ENCODE data around the gene AFTPH. TPM values are rescaled to one million over a fixed set of nuclear protein-coding genes. Genes with fewer than 3 reads are reported as not detected.

Gene AFTPH
- total RNA-seq, 1 experiment from 2014 or later, result 40.5 TPM

DNA sequence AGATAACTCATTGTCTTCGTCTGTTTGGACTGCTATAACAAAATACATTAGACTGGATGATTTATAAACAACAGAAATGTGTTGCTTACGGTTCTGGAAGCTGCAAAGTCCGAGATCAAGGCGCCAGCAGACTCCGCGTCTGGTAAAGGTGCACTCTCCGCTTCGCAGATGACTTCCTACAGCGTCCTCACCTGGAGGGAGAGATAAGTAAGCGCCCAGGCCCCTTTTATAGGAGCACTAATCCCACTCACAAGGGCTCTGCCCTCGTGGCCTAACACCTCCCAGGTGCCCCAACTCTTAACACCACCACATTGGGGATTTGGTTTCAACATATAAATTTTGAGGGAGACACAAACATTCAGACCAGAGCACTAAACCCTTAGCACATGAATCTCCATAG lies 78.3 kb downstream of the AFTPH start:
- intact Hi-C loops (cut with micrococcal nuclease; ENCODE audit: unreplicated experiment), result no loop called here
- peaks cover 34% of the 10 kb centered on the region for H3K4me1 ChIP-seq (replicated peaks; ENCODE audit: insufficient read depth)
- TF ChIP-seq CTCF (conservative IDR thresholded peaks at IDR 0.05) (no peak), EZH2 (IDR thresholded peaks at IDR 0.05; ENCODE audit: low read depth) (no peak)
- no peak overlapping the region for H3K4me3 ChIP-seq
- ChIA-PET CTCF (no interaction called here), POLR2A (ENCODE audit: unreplicated experiment) (no interaction called here)
- H3K27me3 ChIP-seq (ENCODE audit: insufficient read depth, low read depth), result no peaks in the 10 kb centered on the region
- BruUV-seq (replicated peaks), result no TSS peak
- H3K79me2 ChIP-seq (ENCODE audit: low read depth), result no peaks in the 10 kb centered on the region
- H3F3A ChIP-seq (ENCODE audit: insufficient read depth, low read depth), result peaks cover 18% of the 10 kb centered on the region
- DNase-seq, result no peak
- H2AFZ ChIP-seq, result no peak overlapping the region
- no peaks in the 10 kb centered on the region for H4K20me1 ChIP-seq (ENCODE audit: insufficient read depth)
- no peak overlapping the region for H3K4me2 ChIP-seq
- no peaks in the 10 kb centered on the region for H3K36me3 ChIP-seq (ENCODE audit: low read depth)
- no peak overlapping the region for H3K27ac ChIP-seq
- 0 out of 2 replicates have a peak, but pooled peaks cover 4% of the 10 kb centered on the region for H3K9me3 ChIP-seq (ENCODE audit: insufficient read depth, low read depth)
- no peaks in the 10 kb centered on the region for H3K9me2 ChIP-seq (ENCODE audit: insufficient read depth)

DNA sequence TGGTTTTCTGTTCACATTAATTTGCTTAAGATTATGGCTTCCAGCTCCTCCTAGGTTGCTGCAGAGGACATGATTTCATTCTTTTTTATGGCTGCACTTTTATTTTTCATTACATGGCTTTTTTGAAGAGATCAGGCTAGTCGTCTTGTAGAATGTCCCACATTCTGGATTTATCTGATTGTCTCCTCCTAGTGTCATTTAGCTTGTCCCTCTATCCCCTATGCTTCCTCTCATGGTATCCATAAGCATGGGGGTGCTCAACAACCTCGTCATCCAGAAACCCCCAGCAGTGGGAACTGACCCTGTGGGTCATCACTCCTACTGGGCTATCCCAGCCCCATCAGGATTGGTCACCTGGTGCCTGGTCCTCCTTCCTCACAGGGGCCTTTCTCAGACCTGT lies 80.0 kb downstream of the AFTPH start:
- DNase-seq, result no peak

DNA sequence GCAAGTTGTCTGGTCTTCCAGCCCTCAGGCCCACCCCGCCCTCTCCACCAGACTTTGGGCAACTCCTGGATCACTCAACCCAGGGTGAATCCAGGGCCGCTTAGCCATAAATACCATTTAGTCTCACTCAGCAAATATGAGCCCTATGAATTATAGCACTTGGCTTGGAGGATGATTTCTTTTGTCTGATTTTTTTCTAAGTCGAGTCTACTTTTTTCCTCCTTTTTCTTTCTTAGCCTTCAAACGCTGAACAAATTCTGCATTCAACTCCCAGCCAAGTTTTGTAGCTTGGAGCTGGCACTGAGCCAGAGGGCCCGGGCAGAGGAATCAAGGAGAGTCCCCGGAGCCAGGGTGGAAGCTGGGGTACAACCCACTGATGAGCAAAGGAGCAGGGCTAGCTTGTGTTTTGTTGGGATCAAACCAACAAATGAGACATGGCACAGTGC lies 80.9 kb downstream of the AFTPH start:
- Histone ChIP-seq H3K27me3 (ENCODE audit: insufficient read depth, low read depth) (no peaks in the 10 kb centered on the region), H3K36me3 (ENCODE audit: low read depth) (no peaks in the 10 kb centered on the region), H3K9me2 (ENCODE audit: insufficient read depth) (no peaks in the 10 kb centered on the region), H4K20me1 (ENCODE audit: insufficient read depth) (no peaks in the 10 kb centered on the region), H3K27ac (peak overlapping the region; percentile 92; the same call in 1 of the 2 replicates), H3K79me2 (ENCODE audit: low read depth) (no peaks in the 10 kb centered on the region), H3K4me3 (no peak overlapping the region), H3F3A (ENCODE audit: insufficient read depth, low read depth) (peaks cover 28% of the 10 kb centered on the region), H3K4me2 (no peak overlapping the region), H3K4me1 (replicated peaks; ENCODE audit: insufficient read depth) (peaks cover 46% of the 10 kb centered on the region), H2AFZ (no peak overlapping the region), H3K9me3 (ENCODE audit: insufficient read depth, low read depth) (0 out of 2 replicates have a peak, but pooled peaks cover 4% of the 10 kb centered on the region)
- TF ChIP-seq EZH2 (IDR thresholded peaks at IDR 0.05; ENCODE audit: low read depth), result no peak
- no peak for TF ChIP-seq CTCF (conservative IDR thresholded peaks at IDR 0.05)
- no TSS peak for BruUV-seq (replicated peaks)
- intact Hi-C loops (cut with micrococcal nuclease; ENCODE audit: unreplicated experiment), result no loop called here
- CTCF ChIA-PET, result no interaction called here
- POLR2A ChIA-PET (ENCODE audit: unreplicated experiment), result no interaction called here
- peak in 1 of 2 experiments; percentile 45 for DNase-seq

More for the DNA sequence above, 80.0 kb downstream of the AFTPH start:
- H2AFZ ChIP-seq, result no peak overlapping the region
- H3K9me2 ChIP-seq (ENCODE audit: insufficient read depth), result no peaks in the 10 kb centered on the region
- H3F3A ChIP-seq (ENCODE audit: insufficient read depth, low read depth), result peaks cover 28% of the 10 kb centered on the region
- ChIA-PET CTCF (no interaction called here), POLR2A (ENCODE audit: unreplicated experiment) (no interaction called here)
- H3K27ac ChIP-seq, result no peak overlapping the region
- no peak overlapping the region for H3K4me3 ChIP-seq
- H3K36me3 ChIP-seq (ENCODE audit: low read depth), result no peaks in the 10 kb centered on the region
- intact Hi-C loops (cut with micrococcal nuclease; ENCODE audit: unreplicated experiment), result no loop called here
- TF ChIP-seq EZH2 (IDR thresholded peaks at IDR 0.05; ENCODE audit: low read depth) (no peak), CTCF (conservative IDR thresholded peaks at IDR 0.05) (no peak)
- no peaks in the 10 kb centered on the region for H3K79me2 ChIP-seq (ENCODE audit: low read depth)
- H3K4me1 ChIP-seq (replicated peaks; ENCODE audit: insufficient read depth), result peaks cover 50% of the 10 kb centered on the region
- no peaks in the 10 kb centered on the region for H4K20me1 ChIP-seq (ENCODE audit: insufficient read depth)
- no peaks in the 10 kb centered on the region for H3K27me3 ChIP-seq (ENCODE audit: insufficient read depth, low read depth)
- no peak overlapping the region for H3K4me2 ChIP-seq
- BruUV-seq (replicated peaks), result no TSS peak
- 0 out of 2 replicates have a peak, but pooled peaks cover 4% of the 10 kb centered on the region for H3K9me3 ChIP-seq (ENCODE audit: insufficient read depth, low read depth)
